ENCODE results near the gene IQGAP2.

The IQGAP2 gene

GRCh38 chr5:76718381-76718832 lies 315.3 kb downstream of the IQGAP2 start:
- H3K9me3 ChIP-seq (ENCODE audit: control insufficient read depth, low read length): no peaks in the 10 kb centered on the region
- no peak overlapping the region for H2AFZ ChIP-seq
- H3K9ac ChIP-seq: no peak overlapping the region
- TF ChIP-seq, protein P1, sequence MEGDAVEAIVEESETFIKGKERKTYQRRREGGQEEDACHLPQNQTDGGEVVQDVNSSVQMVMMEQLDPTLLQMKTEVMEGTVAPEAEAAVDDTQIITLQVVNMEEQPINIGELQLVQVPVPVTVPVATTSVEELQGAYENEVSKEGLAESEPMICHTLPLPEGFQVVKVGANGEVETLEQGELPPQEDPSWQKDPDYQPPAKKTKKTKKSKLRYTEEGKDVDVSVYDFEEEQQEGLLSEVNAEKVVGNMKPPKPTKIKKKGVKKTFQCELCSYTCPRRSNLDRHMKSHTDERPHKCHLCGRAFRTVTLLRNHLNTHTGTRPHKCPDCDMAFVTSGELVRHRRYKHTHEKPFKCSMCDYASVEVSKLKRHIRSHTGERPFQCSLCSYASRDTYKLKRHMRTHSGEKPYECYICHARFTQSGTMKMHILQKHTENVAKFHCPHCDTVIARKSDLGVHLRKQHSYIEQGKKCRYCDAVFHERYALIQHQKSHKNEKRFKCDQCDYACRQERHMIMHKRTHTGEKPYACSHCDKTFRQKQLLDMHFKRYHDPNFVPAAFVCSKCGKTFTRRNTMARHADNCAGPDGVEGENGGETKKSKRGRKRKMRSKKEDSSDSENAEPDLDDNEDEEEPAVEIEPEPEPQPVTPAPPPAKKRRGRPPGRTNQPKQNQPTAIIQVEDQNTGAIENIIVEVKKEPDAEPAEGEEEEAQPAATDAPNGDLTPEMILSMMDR (IDR thresholded peaks at IDR 0.05): no peak
- no peaks in the 10 kb centered on the region for H3K27me3 ChIP-seq (ENCODE audit: control insufficient read depth, insufficient read depth, low read length)
- no peaks in the 10 kb centered on the region for H3K36me3 ChIP-seq (ENCODE audit: control insufficient read depth, insufficient read depth, low read length)
- H3K4me1 ChIP-seq: peaks cover 2% of the 10 kb centered on the region
- no peaks in the 10 kb centered on the region for H3K79me2 ChIP-seq
- H3K4me2 ChIP-seq (ENCODE audit: low read length): peak overlapping the region; percentile 39
- no peak overlapping the region for H3K4me3 ChIP-seq (ENCODE audit: low read depth, low read length)
- H3K27ac ChIP-seq: no peak overlapping the region

DNA sequence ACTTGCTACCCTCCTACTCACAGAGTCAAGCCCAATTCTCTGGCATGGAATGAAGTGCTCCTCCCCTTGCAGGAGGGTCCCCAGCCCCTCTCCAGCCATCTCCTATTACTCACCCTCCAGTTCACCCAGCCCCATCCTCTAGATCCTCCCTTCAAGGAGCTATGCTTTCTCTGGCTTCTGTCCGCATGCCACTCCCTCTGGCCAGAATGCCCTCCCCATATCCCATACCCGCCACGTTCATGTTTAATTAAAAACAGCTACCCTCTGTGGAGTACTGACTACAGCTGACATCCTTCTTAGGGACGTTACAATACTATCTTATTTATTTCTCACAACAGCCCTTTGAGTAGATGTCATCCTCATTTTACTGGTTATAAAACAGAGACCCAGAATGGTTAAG lies 315.8 kb downstream of the IQGAP2 start:
- H3K9ac ChIP-seq: no peak overlapping the region
- H3K79me2 ChIP-seq: no peaks in the 10 kb centered on the region
- TF ChIP-seq, protein P1 (IDR thresholded peaks at IDR 0.05): no peak
- H3K4me1 ChIP-seq: peaks cover 2% of the 10 kb centered on the region
- H2AFZ ChIP-seq: no peak overlapping the region
- H3K27me3 ChIP-seq (ENCODE audit: control insufficient read depth, insufficient read depth, low read length): no peaks in the 10 kb centered on the region
- H3K4me3 ChIP-seq (ENCODE audit: low read depth, low read length): no peak overlapping the region
- no peak overlapping the region for H3K27ac ChIP-seq
- H3K9me3 ChIP-seq (ENCODE audit: control insufficient read depth, low read length): no peaks in the 10 kb centered on the region
- no peaks in the 10 kb centered on the region for H3K36me3 ChIP-seq (ENCODE audit: control insufficient read depth, insufficient read depth, low read length)
- H3K4me2 ChIP-seq (ENCODE audit: low read length): no peak overlapping the region

DNA sequence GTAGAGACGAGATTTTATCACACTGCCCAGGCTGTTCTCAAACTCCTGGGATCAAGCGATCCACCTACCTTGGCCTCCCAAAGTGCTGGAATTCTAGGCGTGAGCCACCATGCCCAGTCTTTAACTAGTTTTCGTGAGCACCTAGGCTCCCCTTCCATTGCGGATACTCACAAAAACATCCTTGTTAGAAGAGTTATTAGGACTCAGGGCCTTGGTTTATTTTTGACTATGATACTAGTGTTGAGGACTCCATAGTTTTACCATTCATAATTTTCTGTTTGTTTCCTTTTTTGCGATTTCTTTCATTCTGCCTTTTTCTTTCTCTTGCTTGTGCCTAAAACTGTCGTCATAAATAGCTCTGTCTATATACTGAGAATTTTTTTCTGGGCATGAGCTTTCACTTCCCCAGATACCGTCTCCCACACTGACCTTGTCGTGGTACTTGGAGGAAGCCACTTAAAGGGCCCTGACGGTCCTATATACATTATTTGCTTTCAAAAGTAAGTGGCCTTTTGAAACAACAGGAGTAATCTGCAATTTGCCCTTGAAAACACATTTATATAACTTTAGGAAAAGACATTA lies 318.0 kb downstream of the IQGAP2 start:
- Histone ChIP-seq H3K36me3 (ENCODE audit: control insufficient read depth, insufficient read depth, low read length) (no peaks in the 10 kb centered on the region), H3K27ac (no peak overlapping the region), H3K4me3 (ENCODE audit: low read depth, low read length) (no peak overlapping the region), H3K4me2 (ENCODE audit: low read length) (no peak overlapping the region), H3K9me3 (ENCODE audit: control insufficient read depth, low read length) (no peaks in the 10 kb centered on the region), H3K9ac (no peak overlapping the region), H2AFZ (no peak overlapping the region), H3K27me3 (ENCODE audit: control insufficient read depth, insufficient read depth, low read length) (no peaks in the 10 kb centered on the region), H3K79me2 (no peaks in the 10 kb centered on the region), H3K4me1 (peaks cover 2% of the 10 kb centered on the region)
- TF ChIP-seq, protein P1 (IDR thresholded peaks at IDR 0.05): no peak

- H3K9me3 ChIP-seq (ENCODE audit: control insufficient read depth, low read length): no peaks in the 10 kb centered on the region
- TF ChIP-seq, protein P1 (IDR thresholded peaks at IDR 0.05): no peak
- no peak overlapping the region for H3K27ac ChIP-seq
- no peak overlapping the region for H2AFZ ChIP-seq
- no peaks in the 10 kb centered on the region for H3K4me1 ChIP-seq
- no peaks in the 10 kb centered on the region for H3K36me3 ChIP-seq (ENCODE audit: control insufficient read depth, insufficient read depth, low read length)
- H3K79me2 ChIP-seq: no peaks in the 10 kb centered on the region
- H3K4me2 ChIP-seq (ENCODE audit: low read length): no peak overlapping the region
- H3K27me3 ChIP-seq (ENCODE audit: control insufficient read depth, insufficient read depth, low read length): no peaks in the 10 kb centered on the region
- no peak overlapping the region for H3K4me3 ChIP-seq (ENCODE audit: low read depth, low read length)
- H3K9ac ChIP-seq: no peak overlapping the region
These were observed 320.2 kb downstream of the IQGAP2 start for GRCh38 chr5:76723266-76723665.

- TF ChIP-seq, protein P1 (IDR thresholded peaks at IDR 0.05): no peak
- no peaks in the 10 kb centered on the region for H3K27me3 ChIP-seq (ENCODE audit: control insufficient read depth, insufficient read depth, low read length)
- no peaks in the 10 kb centered on the region for H3K4me1 ChIP-seq
- peak overlapping the region; percentile 30 for H3K9ac ChIP-seq
- no peak overlapping the region for H3K27ac ChIP-seq
- H3K9me3 ChIP-seq (ENCODE audit: control insufficient read depth, low read length): no peaks in the 10 kb centered on the region
- no peak overlapping the region for H3K4me2 ChIP-seq (ENCODE audit: low read length)
- no peak overlapping the region for H3K4me3 ChIP-seq (ENCODE audit: low read depth, low read length)
- H3K36me3 ChIP-seq (ENCODE audit: control insufficient read depth, insufficient read depth, low read length): no peaks in the 10 kb centered on the region
- H3K79me2 ChIP-seq: no peaks in the 10 kb centered on the region
- no peak overlapping the region for H2AFZ ChIP-seq
These were observed 320.8 kb downstream of the IQGAP2 start for GRCh38 chr5:76723906-76724305.
